Measurements from ENCODE around the gene GOPC.
A peak's percentile ranks its signal among the peaks of the same experiment; 100 is the strongest.

DNA sequence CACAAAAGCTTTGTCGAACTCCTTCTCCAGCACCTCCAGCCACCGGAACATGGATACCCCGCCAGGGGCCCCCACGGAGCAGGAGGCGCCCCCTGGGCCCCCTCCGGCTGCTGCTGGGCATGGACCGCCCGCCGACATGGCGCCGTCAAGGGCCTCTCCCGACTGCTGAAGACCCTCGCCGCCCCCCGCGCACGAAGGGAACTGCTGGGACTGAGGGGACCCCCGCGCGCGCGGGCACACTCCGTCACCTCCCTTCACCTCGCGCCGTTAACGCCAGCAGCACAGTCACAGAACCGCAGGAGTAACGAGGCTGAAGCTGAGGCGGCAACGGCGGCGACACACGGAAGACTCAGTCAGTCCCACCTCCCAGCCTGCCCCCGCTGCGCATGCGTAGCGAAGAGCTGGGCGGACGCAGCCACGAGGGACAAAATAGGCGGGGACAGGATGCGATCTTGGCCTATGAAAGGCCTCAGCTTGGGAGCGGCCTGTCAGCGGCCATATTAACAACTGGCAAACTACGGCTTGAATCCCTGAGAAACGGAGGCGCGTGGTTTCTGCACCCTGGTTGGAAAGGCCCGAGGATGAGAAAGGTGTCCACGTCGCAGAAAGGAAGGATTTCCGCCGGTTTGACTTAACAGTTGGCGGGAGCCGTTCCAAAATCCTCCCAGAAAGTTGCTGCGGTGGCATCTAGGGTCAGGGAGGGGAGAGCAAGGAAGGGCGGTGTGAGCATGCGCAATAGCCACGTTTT, at the start of gene GOPC:
- TF ChIP-seq TCF12 (IDR thresholded peaks at IDR 0.05) (no peak), TCF12 (CRISPR knock-in tag; IDR thresholded peaks at IDR 0.05) (peak; percentile 60), ERF (CRISPR knock-in tag; IDR thresholded peaks at IDR 0.05) (peak; percentile 98), ZNF263 (CRISPR knock-in tag; IDR thresholded peaks at IDR 0.05) (peak; percentile 66; the same call in 1 of the 2 replicates), RXRB (CRISPR knock-in tag; IDR thresholded peaks at IDR 0.05; ENCODE audit: borderline replicate concordance) (peak; percentile 45), SIN3A (IDR thresholded peaks at IDR 0.05; ENCODE audit: borderline replicate concordance, low read depth, low read length) (0 out of 2 replicates have a peak, but pooled peaks have one; percentile 25)
- TF ChIP-seq, protein P1, sequence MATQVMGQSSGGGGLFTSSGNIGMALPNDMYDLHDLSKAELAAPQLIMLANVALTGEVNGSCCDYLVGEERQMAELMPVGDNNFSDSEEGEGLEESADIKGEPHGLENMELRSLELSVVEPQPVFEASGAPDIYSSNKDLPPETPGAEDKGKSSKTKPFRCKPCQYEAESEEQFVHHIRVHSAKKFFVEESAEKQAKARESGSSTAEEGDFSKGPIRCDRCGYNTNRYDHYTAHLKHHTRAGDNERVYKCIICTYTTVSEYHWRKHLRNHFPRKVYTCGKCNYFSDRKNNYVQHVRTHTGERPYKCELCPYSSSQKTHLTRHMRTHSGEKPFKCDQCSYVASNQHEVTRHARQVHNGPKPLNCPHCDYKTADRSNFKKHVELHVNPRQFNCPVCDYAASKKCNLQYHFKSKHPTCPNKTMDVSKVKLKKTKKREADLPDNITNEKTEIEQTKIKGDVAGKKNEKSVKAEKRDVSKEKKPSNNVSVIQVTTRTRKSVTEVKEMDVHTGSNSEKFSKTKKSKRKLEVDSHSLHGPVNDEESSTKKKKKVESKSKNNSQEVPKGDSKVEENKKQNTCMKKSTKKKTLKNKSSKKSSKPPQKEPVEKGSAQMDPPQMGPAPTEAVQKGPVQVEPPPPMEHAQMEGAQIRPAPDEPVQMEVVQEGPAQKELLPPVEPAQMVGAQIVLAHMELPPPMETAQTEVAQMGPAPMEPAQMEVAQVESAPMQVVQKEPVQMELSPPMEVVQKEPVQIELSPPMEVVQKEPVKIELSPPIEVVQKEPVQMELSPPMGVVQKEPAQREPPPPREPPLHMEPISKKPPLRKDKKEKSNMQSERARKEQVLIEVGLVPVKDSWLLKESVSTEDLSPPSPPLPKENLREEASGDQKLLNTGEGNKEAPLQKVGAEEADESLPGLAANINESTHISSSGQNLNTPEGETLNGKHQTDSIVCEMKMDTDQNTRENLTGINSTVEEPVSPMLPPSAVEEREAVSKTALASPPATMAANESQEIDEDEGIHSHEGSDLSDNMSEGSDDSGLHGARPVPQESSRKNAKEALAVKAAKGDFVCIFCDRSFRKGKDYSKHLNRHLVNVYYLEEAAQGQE (IDR thresholded peaks at IDR 0.05; ENCODE audit: borderline replicate concordance in 1 of 2, low read depth in 1 of 2, low read length in 2 of 2) = no peak
